Right lobe of liver (tissue), 4 donors: Measurements from ENCODE around the gene FHIT.

Experiments
- POLR2A ChIP-seq: fragments of 450-650 bp; IDR thresholded peaks from one replicate; pipeline ENCODE4 v1.6.1; 2017; ENCODE audit warnings: antibody characterized with exemption, mild to moderate bottlenecking
- TF ChIP-seq, protein P1 (sequence below), 4 donors: fragments of 200-600 bp in 3 of 4; fragments of 450-650 bp in 1 of 4; IDR thresholded peaks; one replicate each; pipeline versions ENCODE4 v1.5.1 to v1.8.0; 2016 to 2022; ENCODE audit warnings: antibody characterized with exemption in 4 of 4, mild to moderate bottlenecking in 2 of 4
- donor health status: DM: no; HTN: no; CAD: no.
- donor health status: DM: no; HTN: no; CAD: no.
- donor health status: DM: no; HTN: yes; CAD: no.

DNA sequence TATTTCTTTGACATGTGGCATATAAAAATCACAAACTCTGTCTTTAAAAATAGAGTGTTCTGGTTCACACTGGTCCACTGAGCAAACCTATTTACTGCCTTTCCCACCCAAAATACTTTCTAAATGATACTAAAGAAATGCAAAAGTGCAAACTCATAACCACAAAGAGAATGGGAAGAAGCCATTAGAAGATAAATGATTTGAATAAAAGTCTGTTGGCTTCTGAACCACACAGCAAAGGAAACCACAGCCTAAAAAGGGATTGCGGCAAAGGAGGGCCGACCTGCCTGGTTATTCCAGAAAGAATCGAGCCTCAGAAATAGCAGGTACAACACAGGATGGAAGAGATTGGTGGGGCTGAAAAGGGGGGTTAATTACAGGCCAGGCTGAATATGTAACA lies 599.5 kb downstream of the FHIT start:
- TF ChIP-seq, protein P1, sequence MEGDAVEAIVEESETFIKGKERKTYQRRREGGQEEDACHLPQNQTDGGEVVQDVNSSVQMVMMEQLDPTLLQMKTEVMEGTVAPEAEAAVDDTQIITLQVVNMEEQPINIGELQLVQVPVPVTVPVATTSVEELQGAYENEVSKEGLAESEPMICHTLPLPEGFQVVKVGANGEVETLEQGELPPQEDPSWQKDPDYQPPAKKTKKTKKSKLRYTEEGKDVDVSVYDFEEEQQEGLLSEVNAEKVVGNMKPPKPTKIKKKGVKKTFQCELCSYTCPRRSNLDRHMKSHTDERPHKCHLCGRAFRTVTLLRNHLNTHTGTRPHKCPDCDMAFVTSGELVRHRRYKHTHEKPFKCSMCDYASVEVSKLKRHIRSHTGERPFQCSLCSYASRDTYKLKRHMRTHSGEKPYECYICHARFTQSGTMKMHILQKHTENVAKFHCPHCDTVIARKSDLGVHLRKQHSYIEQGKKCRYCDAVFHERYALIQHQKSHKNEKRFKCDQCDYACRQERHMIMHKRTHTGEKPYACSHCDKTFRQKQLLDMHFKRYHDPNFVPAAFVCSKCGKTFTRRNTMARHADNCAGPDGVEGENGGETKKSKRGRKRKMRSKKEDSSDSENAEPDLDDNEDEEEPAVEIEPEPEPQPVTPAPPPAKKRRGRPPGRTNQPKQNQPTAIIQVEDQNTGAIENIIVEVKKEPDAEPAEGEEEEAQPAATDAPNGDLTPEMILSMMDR (IDR thresholded peaks at IDR 0.05): no peak
- no peak for TF ChIP-seq POLR2A
